HG03135 (cell line): ENCODE results near the gene SLC39A9.
"Not testable (repeated sequence)": the region's sequence is repeated elsewhere in the genome, so short reads cannot be mapped to it uniquely, and the experiment has no call there.

Experiments used
- ATAC-seq: cut with Tn5 transposase; IDR thresholded peaks from one replicate; pipeline ENCODE4 v1.9.1; 2021; ENCODE audit warnings: mild to moderate bottlenecking, moderate library complexity; ENCODE audit not compliant: unreplicated experiment

The SLC39A9 gene

GRCh38 chr14:69497866-69498265 is 99.4 kb downstream of the SLC39A9 start:
- not testable (repeated sequence) for ATAC-seq

GRCh38 chr14:69498286-69498685 is 99.8 kb downstream of the SLC39A9 start:
- ATAC-seq: not testable (repeated sequence)

GRCh38 chr14:69499436-69499835 is 100.9 kb downstream of the SLC39A9 start:
- ATAC-seq: no peak

GRCh38 chr14:69500096-69500495 is 101.6 kb downstream of the SLC39A9 start:
- ATAC-seq: no peak

GRCh38 chr14:69500736-69501135 is 102.2 kb downstream of the SLC39A9 start:
- ATAC-seq: no peak

GRCh38 chr14:69501423-69501838 is 102.9 kb downstream of the SLC39A9 start:
- no peak for ATAC-seq

GRCh38 chr14:69504775-69505174 is 106.3 kb downstream of the SLC39A9 start:
- ATAC-seq: no peak

GRCh38 chr14:69505338-69506240 is 107.1 kb downstream of the SLC39A9 start:
- ATAC-seq: no peak

- no peak for ATAC-seq
Observed at GRCh38 chr14:69506241-69506595, 107.7 kb downstream of the SLC39A9 start.
